Measurements from ENCODE around the gene TCEA2. TPM values are rescaled to one million over a fixed set of nuclear protein-coding genes. Genes with fewer than 3 reads are reported as not detected.

Gene TCEA2
- total and polyA plus RNA-seq, 2 of the 13 experiments (the other 11 are each of a cell fraction or from before 2014, with no cell fraction given), result 28.1 to 33.7 TPM

- TF ChIP-seq DZIP1 (CRISPR knock-in tag; IDR thresholded peaks at IDR 0.05) (no peak), FOXJ3 (CRISPR knock-in tag; IDR thresholded peaks at IDR 0.05; ENCODE audit: borderline replicate concordance) (no peak), ZNF317 (CRISPR knock-in tag; IDR thresholded peaks at IDR 0.05) (no peak), BRF2 (CRISPR knock-in tag; IDR thresholded peaks at IDR 0.05) (no peak), CSRNP2 (CRISPR knock-in tag; conservative IDR thresholded peaks at IDR 0.05; ENCODE audit: low read depth) (no peak), DMAP1 (CRISPR knock-in tag; IDR thresholded peaks at IDR 0.05) (peak; percentile 35; the same call in 1 of the 2 replicates), TERF1 (CRISPR knock-in tag; IDR thresholded peaks at IDR 0.05) (no peak), MLXIP (CRISPR knock-in tag; IDR thresholded peaks at IDR 0.05; ENCODE audit: borderline replicate concordance) (peak; percentile 33; the same call in 1 of the 2 replicates), GLI4 (CRISPR knock-in tag; IDR thresholded peaks at IDR 0.05; ENCODE audit: borderline replicate concordance) (no peak), SRSF1 (optimal IDR thresholded peaks at IDR 0.05; ENCODE audit: low read depth, low read length) (no peak), ELF3 (CRISPR knock-in tag; IDR thresholded peaks at IDR 0.05) (peak; percentile 18; the same call in 1 of the 2 replicates), KLF12 (CRISPR knock-in tag; IDR thresholded peaks at IDR 0.05; ENCODE audit: borderline replicate concordance) (no peak), ZNF746 (CRISPR knock-in tag; IDR thresholded peaks at IDR 0.05) (peak; percentile 35; the same call in 1 of the 2 replicates), SRSF9 (IDR thresholded peaks at IDR 0.05; ENCODE audit: borderline replicate concordance, insufficient read depth, low read depth, low read length, poor library complexity, severe bottlenecking) (no peak), ZFP36L1 (CRISPR knock-in tag; IDR thresholded peaks at IDR 0.05) (no peak), ZNF790 (CRISPR knock-in tag; IDR thresholded peaks at IDR 0.05; ENCODE audit: borderline replicate concordance) (no peak), NFE2 (CRISPR knock-in tag; IDR thresholded peaks at IDR 0.05) (no peak), MIXL1 (CRISPR knock-in tag; IDR thresholded peaks at IDR 0.05) (no peak), FOSL2 (CRISPR knock-in tag; IDR thresholded peaks at IDR 0.05) (no peak), CHD4 (IDR thresholded peaks at IDR 0.05; ENCODE audit: borderline replicate concordance, low read length) (no peak)
These were observed 13.7 kb upstream of the TCEA2 start, which contains the start of gene SOX18 (continued) for GRCh38 chr20:64049060-64049877.
